T-helper 1 cell treated with Interleukin-12 subunit alpha and Interleukin-12 subunit beta and Interleukin-4 antibody, amounts not matched to agents 30 μg/mL and 1 μg/mL, for 36 hours (primary cell): Measurements from ENCODE around the gene ZMYM2.
"Not testable (repeated sequence)": the region's sequence is repeated elsewhere in the genome, so short reads cannot be mapped to it uniquely, and the experiment has no call there.

Experiments
- H3K27ac Mint-ChIP-seq: one replicate; pipeline ENCODE4 v1.8.0; 2021; ENCODE audit warnings: mild to moderate bottlenecking, mixed read lengths
- H3K27me3 Mint-ChIP-seq: one replicate; pipeline ENCODE4 v1.8.0; 2021; ENCODE audit warnings: low read depth, mixed read lengths
- H3K36me3 Mint-ChIP-seq: one replicate; pipeline ENCODE4 v1.8.0; 2021; ENCODE audit warnings: low read depth, mixed read lengths
- H3K4me1 Mint-ChIP-seq: one replicate; pipeline ENCODE4 v1.8.0; 2021; ENCODE audit warnings: low read depth, mixed read lengths
- H3K4me3 Mint-ChIP-seq: one replicate; pipeline ENCODE4 v1.8.0; 2021; ENCODE audit warnings: mild to moderate bottlenecking, moderate library complexity, mixed read lengths
- H3K9me3 Mint-ChIP-seq: one replicate; pipeline ENCODE4 v1.8.0; 2021; ENCODE audit warnings: mixed read lengths

ZMYM2 gene

GRCh38 chr13:19961924-19962323 is 3.4 kb downstream of the ZMYM2 start:
- Mint-ChIP-seq H3K9me3 (no peaks in the 10 kb centered on the region), H3K4me1 (peaks cover 29% of the 10 kb centered on the region), H3K36me3 (peaks cover 9% of the 10 kb centered on the region), H3K27me3 (no peaks in the 10 kb centered on the region), H3K27ac (no peak overlapping the region), H3K4me3 (no peak overlapping the region)

GRCh38 chr13:19962894-19963293 is 4.4 kb downstream of the ZMYM2 start:
- peaks cover 30% of the 10 kb centered on the region for H3K4me1 Mint-ChIP-seq
- no peak overlapping the region for H3K27ac Mint-ChIP-seq
- H3K4me3 Mint-ChIP-seq, result no peak overlapping the region
- no peaks in the 10 kb centered on the region for H3K9me3 Mint-ChIP-seq
- peaks cover 13% of the 10 kb centered on the region for H3K36me3 Mint-ChIP-seq
- H3K27me3 Mint-ChIP-seq, result no peaks in the 10 kb centered on the region

- Mint-ChIP-seq H3K27me3 (no peaks in the 10 kb centered on the region), H3K9me3 (no peaks in the 10 kb centered on the region), H3K36me3 (peaks cover 12% of the 10 kb centered on the region), H3K4me1 (peaks cover 6% of the 10 kb centered on the region), H3K27ac (no peak overlapping the region), H3K4me3 (no peak overlapping the region)
Measured at GRCh38 chr13:19967621-19968020, 9.1 kb downstream of the ZMYM2 start.

GRCh38 chr13:19974498-19975009 is 16.0 kb downstream of the ZMYM2 start:
- H3K27ac Mint-ChIP-seq, H3K4me3 Mint-ChIP-seq, H3K4me1 Mint-ChIP-seq, H3K27me3 Mint-ChIP-seq: not testable (repeated sequence)
- Mint-ChIP-seq H3K9me3 (peaks cover 21% of the 10 kb centered on the region), H3K36me3 (peaks cover 41% of the 10 kb centered on the region)

GRCh38 chr13:19978831-19979437 is 20.4 kb downstream of the ZMYM2 start:
- H3K36me3 Mint-ChIP-seq, result peaks cover 49% of the 10 kb centered on the region
- H3K4me3 Mint-ChIP-seq, result no peak overlapping the region
- H3K27ac Mint-ChIP-seq, result no peak overlapping the region
- H3K4me1 Mint-ChIP-seq, result peaks cover 19% of the 10 kb centered on the region
- H3K9me3 Mint-ChIP-seq, result peaks cover 21% of the 10 kb centered on the region
- H3K27me3 Mint-ChIP-seq, result no peaks in the 10 kb centered on the region

- Mint-ChIP-seq H3K4me1 (peaks cover 16% of the 10 kb centered on the region), H3K36me3 (peaks cover 32% of the 10 kb centered on the region), H3K27ac (no peak overlapping the region)
Measured at GRCh38 chr13:19981685-19982238, 23.2 kb downstream of the ZMYM2 start.

GRCh38 chr13:19982447-19983043 is 24.0 kb downstream of the ZMYM2 start:
- Mint-ChIP-seq H3K9me3 (peaks cover 11% of the 10 kb centered on the region), H3K27me3 (no peaks in the 10 kb centered on the region), H3K36me3 (peaks cover 25% of the 10 kb centered on the region), H3K4me1 (peaks cover 15% of the 10 kb centered on the region), H3K4me3 (no peak overlapping the region), H3K27ac (no peak overlapping the region)

More at GRCh38 chr13:19981685-19982238, 23.2 kb downstream of the ZMYM2 start:
- H3K4me3 Mint-ChIP-seq, result no peak overlapping the region
- peaks cover 15% of the 10 kb centered on the region for H3K9me3 Mint-ChIP-seq
- no peaks in the 10 kb centered on the region for H3K27me3 Mint-ChIP-seq

- peaks cover 20% of the 10 kb centered on the region for H3K4me1 Mint-ChIP-seq
Measured at GRCh38 chr13:19984430-19985218, 26.1 kb downstream of the ZMYM2 start.

GRCh38 chr13:19985219-19985556 is 26.7 kb downstream of the ZMYM2 start:
- Mint-ChIP-seq H3K4me1 (peaks cover 24% of the 10 kb centered on the region), H3K36me3 (peaks cover 14% of the 10 kb centered on the region), H3K4me3 (no peak overlapping the region), H3K9me3 (no peaks in the 10 kb centered on the region), H3K27ac (peak overlapping the region; percentile 45), H3K27me3 (no peaks in the 10 kb centered on the region)

More at GRCh38 chr13:19984430-19985218, 26.1 kb downstream of the ZMYM2 start:
- no peaks in the 10 kb centered on the region for H3K9me3 Mint-ChIP-seq
- H3K27me3 Mint-ChIP-seq, result no peaks in the 10 kb centered on the region
- H3K27ac Mint-ChIP-seq, result no peak overlapping the region
- peaks cover 16% of the 10 kb centered on the region for H3K36me3 Mint-ChIP-seq
- no peak overlapping the region for H3K4me3 Mint-ChIP-seq

GRCh38 chr13:19991531-19991930 is 33.0 kb downstream of the ZMYM2 start:
- peak overlapping the region; percentile 20 for H3K27ac Mint-ChIP-seq
- peaks cover 19% of the 10 kb centered on the region for H3K36me3 Mint-ChIP-seq
- no peaks in the 10 kb centered on the region for H3K9me3 Mint-ChIP-seq
- H3K4me3 Mint-ChIP-seq, result no peak overlapping the region
- peaks cover 14% of the 10 kb centered on the region for H3K4me1 Mint-ChIP-seq
- no peaks in the 10 kb centered on the region for H3K27me3 Mint-ChIP-seq

- H3K9me3 Mint-ChIP-seq, result no peaks in the 10 kb centered on the region
- H3K27me3 Mint-ChIP-seq, result no peaks in the 10 kb centered on the region
- no peak overlapping the region for H3K27ac Mint-ChIP-seq
- H3K4me1 Mint-ChIP-seq, result peaks cover 14% of the 10 kb centered on the region
- peaks cover 21% of the 10 kb centered on the region for H3K36me3 Mint-ChIP-seq
- no peak overlapping the region for H3K4me3 Mint-ChIP-seq
Measured at GRCh38 chr13:19993024-19993423, 34.5 kb downstream of the ZMYM2 start.

- Mint-ChIP-seq H3K27ac (no peak overlapping the region), H3K27me3 (no peaks in the 10 kb centered on the region), H3K36me3 (peaks cover 17% of the 10 kb centered on the region), H3K4me3 (no peak overlapping the region), H3K9me3 (no peaks in the 10 kb centered on the region), H3K4me1 (peaks cover 15% of the 10 kb centered on the region)
Measured at GRCh38 chr13:19998960-19999359, 40.4 kb downstream of the ZMYM2 start.

GRCh38 chr13:20000062-20000552 is 41.6 kb downstream of the ZMYM2 start:
- Mint-ChIP-seq H3K27ac (no peak overlapping the region), H3K4me3 (no peak overlapping the region), H3K27me3 (no peaks in the 10 kb centered on the region), H3K36me3 (peaks cover 17% of the 10 kb centered on the region), H3K9me3 (no peaks in the 10 kb centered on the region), H3K4me1 (peaks cover 15% of the 10 kb centered on the region)

- Mint-ChIP-seq H3K27ac (no peak overlapping the region), H3K27me3 (no peaks in the 10 kb centered on the region), H3K4me3 (no peak overlapping the region), H3K9me3 (no peaks in the 10 kb centered on the region), H3K36me3 (peaks cover 22% of the 10 kb centered on the region), H3K4me1 (peaks cover 15% of the 10 kb centered on the region)
Measured at GRCh38 chr13:20001366-20002190, 43.1 kb downstream of the ZMYM2 start.
